Activated CD4-positive, alpha-beta memory T cell treated with anti-CD3 and anti-CD28 coated beads, Interleukin-2, amount 10 ng/mL, durations not matched to agents 7 days and 5 days (primary cell): ENCODE data around the gene TMEM38A. TPM values are rescaled to one million over a fixed set of nuclear protein-coding genes. Genes with fewer than 3 reads are reported as not detected.
"Not testable (repeated sequence)": the region's sequence is repeated elsewhere in the genome, so short reads cannot be mapped to it uniquely, and the experiment has no call there.

Source experiments
- CTCF ChIA-PET: fragments of 350-600 bp; sonication (Branson Sonifier 250); formaldehyde crosslinking; loops from one replicate; lab custom pipeline; 2021; ENCODE audit warnings: antibody characterized with exemption, inconsistent platforms; lab: Charles Lee
- POLR2A ChIA-PET: fragments of 350-600 bp; sonication (Branson Sonifier 250); formaldehyde crosslinking; loops from one replicate; lab custom pipeline; 2021; ENCODE audit warnings: antibody characterized with exemption; lab: Charles Lee
- DNase-seq: peaks from one replicate; pipeline ENCODE4 v3.0.0-alpha.2; 2020
- H3K27ac Mint-ChIP-seq: one replicate; pipeline ENCODE4 v1.8.0; 2021; ENCODE audit warnings: mild to moderate bottlenecking, mixed read lengths
- H3K27me3 Mint-ChIP-seq: one replicate; pipeline ENCODE4 v1.8.0; 2021; ENCODE audit warnings: mixed read lengths
- H3K36me3 Mint-ChIP-seq: one replicate; pipeline ENCODE4 v1.8.0; 2021; ENCODE audit warnings: low read depth, mixed read lengths
- H3K4me1 Mint-ChIP-seq: one replicate; pipeline ENCODE4 v1.8.0; 2021; ENCODE audit warnings: mixed read lengths
- H3K4me3 Mint-ChIP-seq: one replicate; pipeline ENCODE4 v1.8.0; 2021; ENCODE audit warnings: mild to moderate bottlenecking, mixed read lengths
- H3K9me3 Mint-ChIP-seq: one replicate; pipeline ENCODE4 v1.8.0; 2021; ENCODE audit warnings: mixed read lengths
- total RNA-seq, 2 experiments: library from RNA; stranded (reverse); gene quantifications; one replicate each; pipeline ENCODE4 v1.2.3, GENCODE V29; 2021

The TMEM38A gene
- total RNA-seq, 2 experiments from 2014 or later: 1.4 TPM

DNA sequence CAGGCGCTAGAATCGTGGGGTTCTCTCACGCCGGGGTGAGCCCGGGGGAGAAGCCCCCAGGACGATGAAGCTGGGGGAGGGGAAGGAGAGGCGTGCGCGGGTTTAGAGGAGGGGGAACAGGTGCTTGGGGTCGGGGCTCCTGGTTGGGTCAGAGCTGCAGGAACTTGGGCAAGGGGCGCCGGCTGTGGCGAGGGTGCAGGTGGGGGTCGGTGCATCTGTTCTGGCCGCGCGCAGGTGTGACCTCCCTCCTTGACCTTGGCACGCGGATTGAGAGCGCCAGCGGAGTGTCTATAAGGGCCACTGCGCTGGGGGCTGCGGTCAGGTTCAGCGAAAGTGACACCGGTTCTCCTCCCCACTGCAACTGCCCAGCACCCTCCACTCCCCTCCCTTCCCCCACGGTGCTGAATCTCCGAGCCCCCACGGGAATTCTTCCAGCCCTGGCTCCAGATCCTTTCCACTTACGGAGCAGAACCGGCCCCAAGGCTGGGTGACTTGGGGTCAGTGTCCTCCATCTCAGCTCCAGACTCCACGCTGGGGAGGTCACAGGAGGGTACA, 618 bp downstream of the TMEM38A start:
- H3K27ac Mint-ChIP-seq: no peak overlapping the region
- CTCF ChIA-PET: interaction anchor here (0.6 to 1.8 kb wide), 4 partner anchors 11 to 27 kb away, joined by 3 to 7 read pairs (median 4); no protein-coding TSS in a partner anchor
- POLR2A ChIA-PET: interaction anchor here (0.8 to 6.6 kb wide), 9 partner anchors 15 to 166 kb away, joined by 3 to 73 read pairs (median 4); partner anchors contain the start of genes C19orf44, CALR3, MED26 and SLC35E1
- H3K4me1 Mint-ChIP-seq: peaks cover 44% of the 10 kb centered on the region
- no peak for DNase-seq
- H3K27me3 Mint-ChIP-seq: peaks cover 13% of the 10 kb centered on the region
- H3K4me3 Mint-ChIP-seq: peak overlapping the region; percentile 70
- peaks cover 23% of the 10 kb centered on the region for H3K36me3 Mint-ChIP-seq
- no peaks in the 10 kb centered on the region for H3K9me3 Mint-ChIP-seq

DNA sequence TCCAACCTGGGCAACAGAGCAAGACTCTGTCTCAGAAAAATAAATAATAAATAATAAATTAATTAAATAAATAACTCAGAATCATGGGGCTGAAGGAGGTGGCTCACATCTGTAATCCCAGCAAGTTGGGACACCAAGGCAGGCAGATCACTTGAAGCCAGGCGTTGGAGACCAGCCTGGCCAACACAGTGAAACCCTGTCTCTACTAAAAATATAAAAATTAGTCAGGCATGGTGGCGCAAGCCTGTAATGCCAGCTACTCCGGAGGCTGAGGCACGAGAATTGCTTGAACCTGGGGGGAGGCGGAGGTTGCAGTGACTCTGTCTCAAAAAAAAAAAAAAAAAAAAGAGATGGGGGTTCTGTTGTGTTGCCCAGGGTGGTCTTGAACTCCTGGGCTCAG, 7.2 kb downstream of the TMEM38A start:
- Mint-ChIP-seq H3K4me3 (no peak overlapping the region), H3K4me1 (peaks cover 10% of the 10 kb centered on the region), H3K27ac (no peak overlapping the region), H3K36me3 (no peaks in the 10 kb centered on the region), H3K9me3 (no peaks in the 10 kb centered on the region), H3K27me3 (peaks cover 2% of the 10 kb centered on the region)
- ChIA-PET POLR2A (no interaction called here), CTCF (no interaction called here)
- DNase-seq: no peak

DNA sequence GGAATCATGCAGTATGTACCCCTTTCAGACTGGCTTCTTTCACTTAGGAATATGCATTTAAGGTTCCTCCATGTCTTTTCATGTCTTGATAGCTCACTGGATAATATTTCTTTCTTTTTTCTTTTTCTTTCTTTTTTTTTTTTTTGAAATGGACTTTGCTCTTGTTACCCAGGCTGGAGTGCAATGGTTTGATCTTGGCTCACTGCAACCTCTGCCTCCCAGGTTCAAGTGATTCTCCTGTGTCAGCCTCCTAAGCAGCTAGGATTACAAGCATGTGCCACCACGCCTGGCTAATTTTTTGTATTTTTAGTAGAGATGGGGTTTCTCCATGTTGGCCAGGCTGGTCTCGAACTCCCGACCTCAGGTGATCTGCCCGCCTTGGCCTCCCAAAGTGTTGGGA, 7.8 kb downstream of the TMEM38A start:
- H3K4me1 Mint-ChIP-seq, H3K27ac Mint-ChIP-seq, H3K4me3 Mint-ChIP-seq, H3K27me3 Mint-ChIP-seq, DNase-seq, H3K36me3 Mint-ChIP-seq, POLR2A ChIA-PET, CTCF ChIA-PET, H3K9me3 Mint-ChIP-seq: not testable (repeated sequence)

DNA sequence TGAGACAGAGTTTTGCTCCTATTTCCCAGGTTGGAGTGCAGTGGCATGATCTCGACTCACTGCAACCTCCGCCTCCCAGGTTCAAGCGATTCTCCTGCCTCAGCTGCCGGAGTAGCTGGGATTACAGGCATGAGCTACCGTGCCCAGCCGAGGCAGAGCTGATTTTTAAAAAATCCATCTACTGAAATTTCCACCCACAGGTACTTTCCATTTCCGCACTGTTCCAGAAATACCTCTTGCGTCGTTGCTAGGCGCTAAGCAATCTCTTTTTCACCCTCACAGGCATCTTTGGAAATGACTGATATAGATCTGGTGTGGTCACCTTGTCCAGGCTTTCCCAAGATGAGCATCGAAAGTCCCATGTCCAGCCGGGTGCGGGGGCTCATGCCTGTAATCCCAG, 9.4 kb downstream of the TMEM38A start:
- Mint-ChIP-seq H3K27ac (no peak overlapping the region), H3K36me3 (no peaks in the 10 kb centered on the region), H3K9me3 (no peaks in the 10 kb centered on the region), H3K27me3 (no peaks in the 10 kb centered on the region), H3K4me1 (no peaks in the 10 kb centered on the region), H3K4me3 (no peak overlapping the region)
- POLR2A ChIA-PET: no interaction called here
- DNase-seq: no peak
- CTCF ChIA-PET: interaction anchor here (0.8 kb wide), 1 partner anchor 382 kb away, joined by 3 read pairs; no protein-coding TSS in a partner anchor

DNA sequence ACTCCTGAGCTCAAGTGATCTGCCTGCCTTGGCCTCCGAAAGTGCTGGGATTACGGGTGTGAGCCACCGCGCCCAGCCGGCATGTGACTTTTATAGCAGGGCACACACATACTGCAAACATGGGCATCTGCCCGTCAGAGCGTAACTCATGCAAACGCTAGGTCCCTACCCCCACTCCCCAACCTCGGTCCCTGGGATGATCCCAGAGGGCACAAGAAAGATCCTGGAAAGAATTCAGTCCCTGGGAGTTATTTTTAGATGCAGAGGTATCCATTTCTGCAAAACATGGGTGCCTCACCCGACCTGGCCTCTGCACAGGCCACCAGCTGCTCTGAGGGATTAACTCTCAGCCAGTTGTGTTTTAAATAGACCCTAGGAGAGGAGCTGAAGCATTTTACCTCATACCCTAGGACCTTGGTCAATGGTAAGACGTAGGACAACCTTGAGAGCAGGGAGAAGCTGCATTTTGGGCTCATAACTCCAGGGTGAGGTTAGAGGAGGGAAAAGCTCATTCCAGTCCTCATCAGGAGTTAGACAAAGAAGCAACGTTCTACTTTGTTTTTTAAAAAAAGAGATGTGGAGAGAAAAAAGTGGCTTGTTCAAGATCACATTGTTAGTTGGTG, 10.8 kb downstream of the TMEM38A start:
- CTCF ChIA-PET: interaction anchor here (1.0 to 1.9 kb wide), 2 partner anchors 10 to 11 kb away, joined by 3 to 7 read pairs; partner anchors contain the start of gene TMEM38A
- Mint-ChIP-seq H3K36me3 (no peaks in the 10 kb centered on the region), H3K4me3 (no peak overlapping the region), H3K4me1 (no peaks in the 10 kb centered on the region), H3K27ac (no peak overlapping the region), H3K9me3 (no peaks in the 10 kb centered on the region), H3K27me3 (no peaks in the 10 kb centered on the region)
- POLR2A ChIA-PET: interaction anchor here (2.7 kb wide), 1 partner anchor 12 kb away, joined by 13 read pairs; the partner anchor contains the start of genes SMIM7 and TMEM38A
- no peak for DNase-seq

DNA sequence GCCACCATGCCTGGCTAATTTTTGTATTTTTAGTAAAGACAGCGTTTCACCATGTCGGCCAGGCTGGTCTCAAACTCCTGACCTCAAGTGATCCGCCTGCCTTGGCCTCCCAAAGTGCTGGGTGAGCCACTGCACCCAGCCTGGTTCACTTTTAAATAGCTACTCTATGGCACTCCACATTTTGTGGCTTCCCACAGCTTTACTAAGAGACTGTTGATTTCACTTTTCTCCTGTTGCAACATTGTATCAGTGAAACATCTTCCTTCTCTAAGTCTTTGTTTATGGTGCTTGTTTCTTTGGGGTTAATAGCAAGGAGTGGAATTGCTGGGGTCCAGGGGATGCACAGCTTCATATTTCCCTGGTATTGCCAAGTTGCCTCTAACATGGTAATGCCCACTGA, 12.3 kb downstream of the TMEM38A start:
- Mint-ChIP-seq H3K4me3 (no peak overlapping the region), H3K27me3 (no peaks in the 10 kb centered on the region), H3K9me3 (no peaks in the 10 kb centered on the region), H3K27ac (no peak overlapping the region), H3K4me1 (no peaks in the 10 kb centered on the region), H3K36me3 (no peaks in the 10 kb centered on the region)
- DNase-seq: no peak
- ChIA-PET POLR2A (interaction anchor here (2.7 kb wide), 1 partner anchor 13 kb away, joined by 13 read pairs; the partner anchor contains the start of genes SMIM7 and TMEM38A), CTCF (interaction anchor here (1.9 kb wide), 1 partner anchor 12 kb away, joined by 7 read pairs; the partner anchor contains the start of gene TMEM38A)

DNA sequence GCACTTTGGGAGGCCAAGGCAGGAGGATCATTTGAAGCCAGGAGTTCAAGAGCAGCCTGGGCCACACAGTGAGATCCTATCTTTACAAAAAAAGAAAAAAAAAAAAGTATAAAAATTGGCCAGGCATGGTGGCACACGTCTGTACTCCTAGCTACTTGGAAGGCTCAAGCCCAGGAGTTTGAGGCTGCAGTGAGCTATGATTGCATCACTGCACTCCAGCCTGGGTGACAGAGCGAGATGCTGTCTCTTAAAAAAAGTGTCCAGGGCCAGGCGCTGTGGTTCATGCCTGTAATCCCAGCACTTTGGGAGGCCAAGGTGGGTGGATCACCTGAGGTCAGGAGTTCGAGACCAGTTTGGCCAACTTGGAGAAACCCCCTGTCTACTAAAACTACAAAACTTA, 12.9 kb downstream of the TMEM38A start:
- H3K4me1 Mint-ChIP-seq, H3K27me3 Mint-ChIP-seq, DNase-seq, H3K4me3 Mint-ChIP-seq, H3K36me3 Mint-ChIP-seq, H3K9me3 Mint-ChIP-seq, H3K27ac Mint-ChIP-seq: not testable (repeated sequence)
- CTCF ChIA-PET: interaction anchor here (0.7 to 1.9 kb wide), 2 partner anchors 13 to 50 kb away, joined by 3 to 7 read pairs; partner anchors contain the start of gene TMEM38A
- POLR2A ChIA-PET: interaction anchor here (2.7 kb wide), 1 partner anchor 14 kb away, joined by 13 read pairs; the partner anchor contains the start of genes SMIM7 and TMEM38A

DNA sequence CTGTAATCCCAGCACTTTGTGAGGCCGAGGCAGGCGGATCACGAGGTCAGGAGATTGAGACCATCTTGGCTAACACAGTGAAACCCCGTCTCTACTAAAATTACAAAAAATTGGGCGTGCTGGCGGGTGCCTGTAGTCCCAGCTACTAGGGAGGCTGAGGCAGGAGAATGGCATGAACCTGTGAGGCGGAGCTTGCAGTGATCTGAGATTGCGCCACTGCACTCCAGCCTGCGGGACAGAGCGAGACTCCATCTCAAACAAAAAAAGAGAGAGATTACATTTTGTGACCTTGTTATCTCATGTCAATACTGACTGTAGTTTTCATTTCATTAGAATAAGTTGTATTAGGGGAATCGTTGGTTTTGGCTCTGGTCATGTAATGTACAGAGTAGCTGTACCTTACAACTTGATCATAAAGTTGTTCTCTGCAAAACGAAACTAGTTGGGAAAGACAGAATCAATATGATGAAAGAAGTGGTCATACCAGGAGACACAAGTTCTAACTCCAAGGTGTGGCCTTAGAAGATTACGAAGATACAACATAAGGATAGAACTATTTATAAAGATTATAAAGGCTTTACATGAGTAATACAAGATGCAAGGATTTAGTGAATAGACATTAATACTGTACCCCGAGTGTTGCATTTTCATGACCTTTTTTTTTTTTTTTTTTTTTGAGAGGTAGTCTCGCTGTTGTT, 15.3 kb downstream of the TMEM38A start:
- no peaks in the 10 kb centered on the region for H3K36me3 Mint-ChIP-seq
- CTCF ChIA-PET: interaction anchor here (0.6 kb wide), 1 partner anchor 96 kb away, joined by 5 read pairs; no protein-coding TSS in a partner anchor
- H3K27ac Mint-ChIP-seq: no peak overlapping the region
- H3K4me3 Mint-ChIP-seq: no peak overlapping the region
- H3K27me3 Mint-ChIP-seq: no peaks in the 10 kb centered on the region
- H3K9me3 Mint-ChIP-seq: peaks cover 2% of the 10 kb centered on the region
- DNase-seq: no peak
- no peaks in the 10 kb centered on the region for H3K4me1 Mint-ChIP-seq
- POLR2A ChIA-PET: interaction anchor here (0.7 kb wide), 1 partner anchor 49 kb away, joined by 3 read pairs; no protein-coding TSS in a partner anchor

DNA sequence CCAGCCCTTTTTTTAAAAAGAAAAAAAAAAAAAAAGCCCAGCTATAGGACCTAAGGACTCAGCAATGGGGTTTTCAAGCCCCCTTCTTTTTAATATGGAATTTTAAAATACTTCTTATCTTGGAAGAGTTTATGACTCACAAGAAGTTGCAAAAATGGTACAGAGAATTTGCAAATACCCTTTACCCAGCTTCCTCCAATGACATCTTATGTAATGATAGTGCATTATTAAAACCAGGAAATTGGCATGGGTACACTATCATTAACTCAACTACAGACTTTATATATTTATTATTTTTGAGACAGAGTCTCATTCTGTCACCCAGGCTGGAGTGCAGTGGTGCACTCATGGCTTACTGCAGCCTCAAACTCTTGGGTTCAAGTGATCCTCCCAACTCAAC, 16.1 kb downstream of the TMEM38A start:
- Mint-ChIP-seq H3K36me3 (no peaks in the 10 kb centered on the region), H3K27ac (no peak overlapping the region), H3K9me3 (peaks cover 2% of the 10 kb centered on the region), H3K27me3 (no peaks in the 10 kb centered on the region), H3K4me3 (no peak overlapping the region), H3K4me1 (no peaks in the 10 kb centered on the region)
- DNase-seq: no peak
- ChIA-PET POLR2A (interaction anchor here (0.7 kb wide), 1 partner anchor 50 kb away, joined by 3 read pairs; no protein-coding TSS in a partner anchor), CTCF (interaction anchor here (0.6 kb wide), 1 partner anchor 95 kb away, joined by 5 read pairs; no protein-coding TSS in a partner anchor)

DNA sequence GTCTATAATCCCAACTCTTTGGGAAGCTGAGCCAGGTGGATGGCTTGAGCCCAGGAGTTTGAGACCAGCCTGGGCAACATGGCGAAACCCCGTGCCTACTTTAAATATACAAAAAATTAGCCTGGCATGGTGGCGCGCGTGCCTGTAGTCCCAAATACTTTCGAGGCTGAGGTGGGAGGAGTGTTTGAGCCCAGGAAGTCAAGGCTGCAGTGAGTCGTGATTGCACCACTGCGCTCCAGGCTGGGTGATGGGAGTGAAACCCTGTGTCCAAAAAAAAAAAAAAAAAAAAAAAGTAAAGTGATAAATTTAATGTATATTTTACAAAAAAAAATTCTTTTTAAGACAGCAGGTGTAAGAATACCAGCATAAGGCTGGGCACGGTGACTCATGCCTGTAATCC, 17.6 kb downstream of the TMEM38A start:
- H3K36me3 Mint-ChIP-seq: no peaks in the 10 kb centered on the region
- peaks cover 2% of the 10 kb centered on the region for H3K9me3 Mint-ChIP-seq
- no peaks in the 10 kb centered on the region for H3K27me3 Mint-ChIP-seq
- ChIA-PET CTCF (interaction anchor here (0.6 to 0.7 kb wide), 3 partner anchors 18 to 1181 kb away, joined by 3 to 6 read pairs (median 4); no protein-coding TSS in a partner anchor), POLR2A (no interaction called here)
- no peak for DNase-seq
- H3K4me1 Mint-ChIP-seq: no peaks in the 10 kb centered on the region
- H3K4me3 Mint-ChIP-seq: no peak overlapping the region
- H3K27ac Mint-ChIP-seq: no peak overlapping the region

DNA sequence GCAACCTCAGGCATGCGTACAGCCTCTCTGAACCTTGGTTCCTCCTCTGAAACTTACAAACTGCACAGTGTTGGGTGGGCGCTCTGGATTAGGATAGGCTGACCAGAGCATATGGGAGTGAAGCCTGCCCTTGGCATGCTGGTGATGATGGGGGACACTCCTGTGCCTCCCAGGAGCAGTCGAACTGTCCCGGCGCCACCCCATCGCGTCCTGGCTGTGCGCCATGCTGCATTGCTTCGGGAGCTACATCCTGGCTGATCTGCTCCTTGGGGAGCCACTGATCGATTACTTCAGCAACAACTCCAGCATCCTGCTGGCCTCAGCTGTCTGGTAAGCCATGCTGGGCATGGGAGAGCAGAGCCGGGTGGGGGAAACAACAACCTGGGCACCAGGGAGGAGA, 18.9 kb downstream of the TMEM38A start:
- Mint-ChIP-seq H3K9me3 (peaks cover 2% of the 10 kb centered on the region), H3K36me3 (no peaks in the 10 kb centered on the region), H3K27me3 (no peaks in the 10 kb centered on the region), H3K4me1 (no peaks in the 10 kb centered on the region), H3K27ac (no peak overlapping the region), H3K4me3 (no peak overlapping the region)
- POLR2A ChIA-PET: no interaction called here
- CTCF ChIA-PET: no interaction called here
- no peak for DNase-seq

DNA sequence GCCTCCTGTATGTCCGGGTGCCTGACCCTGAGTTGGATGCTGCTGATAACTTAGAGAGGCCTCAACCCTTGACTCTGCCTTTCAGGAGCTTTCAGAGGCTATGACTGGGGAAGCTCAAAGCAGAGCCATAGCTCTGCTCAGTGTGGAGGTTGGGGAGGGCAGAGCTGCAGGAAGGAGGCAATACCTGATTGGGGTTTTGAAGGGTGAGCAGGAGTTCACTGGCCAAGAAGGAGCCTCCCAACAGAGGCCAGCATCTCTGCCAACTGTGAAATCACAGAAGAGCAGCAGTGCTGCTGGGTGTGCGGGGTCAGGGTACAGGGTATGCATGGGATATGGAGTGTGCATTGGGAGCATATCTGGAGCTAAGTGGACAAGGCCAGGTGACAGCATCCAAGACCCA, 21.6 kb downstream of the TMEM38A start:
- Mint-ChIP-seq H3K27ac (no peak overlapping the region), H3K4me3 (no peak overlapping the region), H3K9me3 (peaks cover 2% of the 10 kb centered on the region), H3K4me1 (no peaks in the 10 kb centered on the region), H3K27me3 (no peaks in the 10 kb centered on the region), H3K36me3 (no peaks in the 10 kb centered on the region)
- no peak for DNase-seq
- ChIA-PET POLR2A (no interaction called here), CTCF (interaction anchor here (1.2 kb wide), 1 partner anchor 32 kb away, joined by 3 read pairs; no protein-coding TSS in a partner anchor)
